NCI-H128 (cell line): Measurements from ENCODE around the gene FPR1.

Experiments used
- DNase-seq: peaks from one replicate; lab custom pipeline; 2025; ENCODE audit not compliant: unreplicated experiment; lab: John Stamatoyannopoulos, UW

The FPR1 gene

GRCh38 chr19:51751655-51752054 is at the start of gene FPR1:
Gene FPR1 (minus strand): TSS chr19:51751878. CDS start chr19:51746994, 4,884 bp downstream.
- no peak for DNase-seq

DNA sequence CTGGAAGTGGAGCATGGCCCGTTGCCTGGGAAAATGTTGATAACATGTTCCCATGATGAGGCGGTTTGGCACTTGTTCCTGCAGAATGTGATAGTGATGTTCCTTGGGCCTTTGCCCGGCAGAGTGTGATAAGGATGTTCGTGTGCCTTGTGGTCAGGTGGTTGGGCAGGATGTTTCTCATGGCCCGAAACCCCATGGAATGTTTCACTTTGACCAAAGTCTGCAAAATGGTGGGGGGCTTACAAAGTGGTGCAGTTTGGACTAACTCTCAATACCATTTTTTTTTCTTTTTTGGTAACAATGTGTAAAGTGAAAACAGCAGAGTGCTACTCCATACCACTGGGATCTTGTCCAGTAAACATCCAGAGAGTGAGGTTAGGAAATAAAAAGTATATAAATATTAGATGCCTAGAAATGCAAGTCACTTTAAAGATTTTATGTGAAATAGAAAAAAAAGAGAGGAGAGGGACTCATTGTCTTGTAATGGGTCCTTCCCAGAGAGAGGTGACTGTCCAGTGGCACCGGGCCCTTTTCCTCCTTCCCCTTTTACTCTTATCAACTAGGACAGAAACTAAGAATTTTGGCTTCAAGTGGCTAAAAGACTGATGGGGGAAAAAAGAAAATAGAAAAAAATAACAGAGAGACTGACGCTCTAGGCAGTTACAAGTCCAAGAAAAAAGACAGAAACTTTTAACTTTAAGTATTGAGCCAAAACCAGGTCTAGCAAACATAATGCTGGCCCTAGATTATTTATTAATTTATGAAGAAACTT is 49.0 kb upstream of the FPR1 start:
- DNase-seq = no peak

- no peak for DNase-seq
Observed at GRCh38 chr19:51799774-51800472, 48.2 kb upstream of the FPR1 start.

GRCh38 chr19:51799034-51799773 is 47.5 kb upstream of the FPR1 start:
- DNase-seq = no peak

DNA sequence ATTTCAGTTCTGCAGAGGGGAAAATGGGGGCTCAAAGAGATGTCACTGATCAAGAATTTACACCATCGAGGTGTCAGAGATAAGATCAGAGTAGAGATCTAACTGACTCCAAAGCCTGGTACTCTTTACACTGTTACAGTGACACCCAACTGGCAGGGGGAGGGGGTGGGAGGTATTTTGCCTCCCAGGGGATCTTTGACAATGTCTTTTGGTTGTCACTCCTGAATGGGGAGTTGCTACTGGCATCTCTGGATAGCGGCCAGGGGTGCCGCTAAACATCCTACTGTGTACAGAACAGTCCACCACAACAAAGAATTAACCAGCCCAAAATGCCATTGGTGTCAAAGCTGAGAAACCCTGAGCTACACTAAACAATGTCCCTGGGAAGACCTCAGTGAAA is 46.4 kb upstream of the FPR1 start:
- DNase-seq = no peak

GRCh38 chr19:51797480-51797879 is 45.8 kb upstream of the FPR1 start:
- no peak for DNase-seq

- no peak for DNase-seq
Observed at GRCh38 chr19:51796195-51796679, 44.6 kb upstream of the FPR1 start.

- DNase-seq = no peak
Observed at GRCh38 chr19:51794885-51795490, 43.3 kb upstream of the FPR1 start, which contains the start of gene FPR3. Gene FPR3 (plus strand): TSS chr19:51795157. CDS start chr19:51823749, 28,592 bp downstream.

GRCh38 chr19:51793994-51794393 is 42.3 kb upstream of the FPR1 start:
- no peak for DNase-seq

- no peak for DNase-seq
Observed at GRCh38 chr19:51792932-51793331, 41.3 kb upstream of the FPR1 start.

GRCh38 chr19:51789061-51789795 is 37.5 kb upstream of the FPR1 start:
- DNase-seq = no peak

DNA sequence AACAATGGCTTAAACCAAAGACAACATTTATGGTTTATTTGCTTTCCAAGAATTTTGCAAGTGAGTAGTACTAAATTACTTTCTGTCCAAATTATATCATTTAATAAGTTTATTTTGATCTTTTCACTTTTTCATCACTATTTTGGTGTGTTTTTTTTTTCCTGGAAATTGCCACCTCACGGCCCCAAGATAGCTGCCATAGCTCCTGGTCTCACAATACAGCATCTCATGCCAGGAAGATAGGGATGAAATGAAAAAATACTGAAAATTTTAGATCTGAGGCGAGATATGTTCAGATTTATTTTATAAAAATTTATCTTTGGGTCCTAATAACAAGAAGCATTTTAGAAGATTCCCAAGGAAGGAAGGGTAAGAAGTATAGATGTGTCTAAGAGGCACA is 36.4 kb upstream of the FPR1 start:
- DNase-seq = no peak

- no peak for DNase-seq
Observed at GRCh38 chr19:51786646-51787494, 35.2 kb upstream of the FPR1 start.

- DNase-seq = no peak
Observed at GRCh38 chr19:51784922-51785690, 33.4 kb upstream of the FPR1 start.

DNA sequence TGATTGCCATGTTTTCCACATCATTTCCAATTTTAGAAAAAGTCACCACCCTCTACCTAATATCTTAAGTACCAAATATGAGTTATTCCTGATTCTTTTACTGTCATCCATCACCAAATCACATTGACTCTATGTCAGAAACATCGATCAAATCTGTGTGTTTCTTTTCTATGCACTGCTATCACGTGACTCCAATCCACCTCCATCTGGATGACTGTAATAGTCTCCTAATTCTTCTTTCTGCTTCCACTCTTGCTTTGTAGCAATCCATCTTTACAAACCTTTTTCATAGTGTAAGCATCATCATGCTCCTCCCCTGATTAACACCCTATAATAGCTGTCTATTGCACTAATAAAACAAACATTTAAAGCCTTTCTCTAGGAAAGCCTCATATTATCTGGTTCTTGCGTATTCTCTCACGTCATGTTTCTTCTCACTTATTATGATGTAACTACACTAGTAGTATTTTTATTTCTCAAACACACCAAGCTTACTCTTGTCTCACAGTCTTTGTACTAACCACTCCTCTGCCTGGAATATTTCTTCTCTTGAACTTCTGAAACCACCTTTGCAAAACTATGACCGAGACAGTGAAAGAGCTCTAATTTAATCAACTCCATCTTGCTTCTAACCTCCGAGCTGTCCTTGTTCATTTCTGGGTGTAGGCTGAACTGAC is 32.6 kb upstream of the FPR1 start:
- DNase-seq = no peak

DNA sequence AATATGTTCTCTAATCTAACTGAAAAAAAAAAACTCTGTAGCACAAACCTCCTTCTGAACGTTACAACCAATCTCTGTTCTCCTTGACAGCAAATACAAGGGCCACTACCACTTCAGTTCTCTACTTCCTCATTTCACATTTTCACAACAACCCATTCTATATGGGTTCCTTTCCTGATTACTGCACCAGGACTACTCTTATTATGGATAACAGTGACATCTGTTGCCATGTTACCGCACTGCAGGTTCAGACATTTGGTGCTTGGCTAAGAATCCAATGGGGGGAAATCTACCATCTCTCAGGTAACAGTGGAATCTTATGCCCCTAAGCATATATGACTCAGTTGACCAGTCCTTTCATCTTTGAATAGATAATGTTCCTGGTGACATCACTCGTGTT is 31.7 kb upstream of the FPR1 start:
- no peak for DNase-seq

DNA sequence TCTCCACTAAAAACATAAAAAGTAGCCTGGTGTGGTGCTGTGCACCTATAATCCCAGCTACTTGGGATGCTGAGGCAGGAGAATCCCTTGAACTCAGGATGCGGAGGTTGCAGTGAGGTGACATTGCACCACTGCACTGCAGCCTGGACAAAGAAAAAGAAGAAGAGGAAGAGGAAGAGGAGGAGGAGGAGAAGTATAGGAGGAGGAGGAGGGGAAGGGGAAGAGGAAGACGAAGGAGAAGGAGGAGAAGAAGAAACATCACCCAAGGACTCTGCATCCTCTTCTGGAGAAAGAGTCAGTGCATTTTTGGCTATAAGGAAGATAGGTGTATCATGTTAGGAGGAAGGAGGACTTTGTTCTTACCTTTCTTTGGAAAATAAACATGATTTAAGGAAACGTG is 30.3 kb upstream of the FPR1 start:
- DNase-seq = no peak

- DNase-seq = no peak
Observed at GRCh38 chr19:51780270-51780669, 28.6 kb upstream of the FPR1 start.
